Heart left ventricle (tissue), 13 donors: ENCODE measurements around the gene CDAN1.

ENCODE experiments used
- POLR2A ChIP-seq, 2 donors: fragments of 450-650 bp; IDR thresholded peaks; one replicate each; pipeline ENCODE4 v1.6.1; 2017; ENCODE audit warnings: antibody characterized with exemption in 2 of 2, mild to moderate bottlenecking in 2 of 2, moderate library complexity in 2 of 2
- TF ChIP-seq, protein P1 (sequence below), 12 donors: fragments of 200-600 bp; sonication (generic) in 4 of 12; IDR thresholded peaks; one replicate each; pipeline versions ENCODE4 v1.5.0 to v1.8.0; 2018 to 2022; ENCODE audit warnings: antibody characterized with exemption in 12 of 12, mild to moderate bottlenecking in 5 of 12
- donor health status: ischemic (EF 13 %, LVEDD 7.1; RV severe dilation, severe dysfunction).
- donor health status: DM: no; HTN: yes; CAD: no.
- donor health status: DM: no; HTN: no; CAD: no.
- donor health status: ischemic (EF 25% LVEDD 6.9; RV normal size, moderate dysfunction).
- donor health status: ischemic (EF 25% LVEDD 5.7; RV mildly dilated, moderate dysfunction).
- donor health status: ischemic (EF 35%, LVEDD 5.7; RV mildly dilated, moderate dysfunction).
- donor health status: nonischemic (EF 11% LVEDD 7.7; RV severe dilation, severe dysfunction).
- donor health status: DM: yes; HTN: yes; CAD: no.
- donor health status: PGD.
- donor health status: ischemic (EF 29% LVEDD 5.4; RV normal size, mild dysfunction).
- donor health status: nonischemic (EF 23%, LVEDD 6.1; RV moderate dilation, normal function).

DNA sequence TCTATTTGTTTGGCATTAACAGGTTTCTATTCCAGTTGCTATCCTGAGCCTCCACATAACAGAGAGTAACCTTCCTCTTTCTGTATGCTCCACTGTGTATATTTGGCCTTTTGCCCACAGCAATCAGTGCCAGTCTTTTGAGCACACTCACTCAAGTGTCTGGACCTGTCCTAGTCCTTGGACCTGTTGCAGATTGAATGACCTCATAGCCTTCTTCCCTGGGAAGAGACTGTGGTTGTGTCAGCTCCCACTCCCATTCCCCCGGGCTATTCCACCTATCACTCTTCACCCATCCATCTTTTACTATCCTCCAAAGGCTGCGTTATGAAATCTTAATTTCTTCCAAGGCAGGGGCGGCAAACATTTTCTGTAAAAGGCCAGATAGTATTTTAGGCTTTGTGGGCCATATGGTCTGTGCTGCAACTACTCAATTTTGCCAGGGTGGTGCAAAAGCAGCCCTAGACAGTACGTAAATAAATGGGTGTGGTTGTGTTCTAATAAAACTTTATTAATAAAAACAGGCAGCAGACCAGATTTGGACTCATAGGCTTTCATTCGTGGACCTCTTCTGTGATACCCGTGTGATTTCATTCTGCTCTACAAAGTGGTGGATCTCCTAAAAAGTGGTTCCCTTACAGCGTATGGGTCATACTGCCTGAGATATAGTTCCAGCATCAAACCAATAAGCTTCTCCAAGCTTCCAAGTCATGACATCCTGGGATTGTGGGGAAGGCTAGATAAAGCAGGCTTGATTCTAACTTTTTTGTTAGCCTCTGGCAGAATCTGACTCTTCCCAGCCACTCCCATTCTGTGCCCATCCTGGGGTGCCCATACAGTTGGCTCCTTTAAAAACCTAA, 57.4 kb downstream of the CDAN1 start:
- TF ChIP-seq, protein P1, sequence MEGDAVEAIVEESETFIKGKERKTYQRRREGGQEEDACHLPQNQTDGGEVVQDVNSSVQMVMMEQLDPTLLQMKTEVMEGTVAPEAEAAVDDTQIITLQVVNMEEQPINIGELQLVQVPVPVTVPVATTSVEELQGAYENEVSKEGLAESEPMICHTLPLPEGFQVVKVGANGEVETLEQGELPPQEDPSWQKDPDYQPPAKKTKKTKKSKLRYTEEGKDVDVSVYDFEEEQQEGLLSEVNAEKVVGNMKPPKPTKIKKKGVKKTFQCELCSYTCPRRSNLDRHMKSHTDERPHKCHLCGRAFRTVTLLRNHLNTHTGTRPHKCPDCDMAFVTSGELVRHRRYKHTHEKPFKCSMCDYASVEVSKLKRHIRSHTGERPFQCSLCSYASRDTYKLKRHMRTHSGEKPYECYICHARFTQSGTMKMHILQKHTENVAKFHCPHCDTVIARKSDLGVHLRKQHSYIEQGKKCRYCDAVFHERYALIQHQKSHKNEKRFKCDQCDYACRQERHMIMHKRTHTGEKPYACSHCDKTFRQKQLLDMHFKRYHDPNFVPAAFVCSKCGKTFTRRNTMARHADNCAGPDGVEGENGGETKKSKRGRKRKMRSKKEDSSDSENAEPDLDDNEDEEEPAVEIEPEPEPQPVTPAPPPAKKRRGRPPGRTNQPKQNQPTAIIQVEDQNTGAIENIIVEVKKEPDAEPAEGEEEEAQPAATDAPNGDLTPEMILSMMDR (IDR thresholded peaks at IDR 0.05) = no peak
- TF ChIP-seq POLR2A (IDR thresholded peaks at IDR 0.05) = no peak
